GM19193 (cell line): ENCODE results near the gene SLC16A9.

ENCODE experiments used
- POLR2A ChIP-seq: IDR thresholded peaks from 4 replicates; pipeline ENCODE4 v1.6.1; 2011; ENCODE audit not compliant: insufficient read depth, insufficient read length; ENCODE audit errors: extremely low read depth

SLC16A9 gene, protein sequence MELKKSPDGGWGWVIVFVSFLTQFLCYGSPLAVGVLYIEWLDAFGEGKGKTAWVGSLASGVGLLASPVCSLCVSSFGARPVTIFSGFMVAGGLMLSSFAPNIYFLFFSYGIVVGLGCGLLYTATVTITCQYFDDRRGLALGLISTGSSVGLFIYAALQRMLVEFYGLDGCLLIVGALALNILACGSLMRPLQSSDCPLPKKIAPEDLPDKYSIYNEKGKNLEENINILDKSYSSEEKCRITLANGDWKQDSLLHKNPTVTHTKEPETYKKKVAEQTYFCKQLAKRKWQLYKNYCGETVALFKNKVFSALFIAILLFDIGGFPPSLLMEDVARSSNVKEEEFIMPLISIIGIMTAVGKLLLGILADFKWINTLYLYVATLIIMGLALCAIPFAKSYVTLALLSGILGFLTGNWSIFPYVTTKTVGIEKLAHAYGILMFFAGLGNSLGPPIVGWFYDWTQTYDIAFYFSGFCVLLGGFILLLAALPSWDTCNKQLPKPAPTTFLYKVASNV

DNA sequence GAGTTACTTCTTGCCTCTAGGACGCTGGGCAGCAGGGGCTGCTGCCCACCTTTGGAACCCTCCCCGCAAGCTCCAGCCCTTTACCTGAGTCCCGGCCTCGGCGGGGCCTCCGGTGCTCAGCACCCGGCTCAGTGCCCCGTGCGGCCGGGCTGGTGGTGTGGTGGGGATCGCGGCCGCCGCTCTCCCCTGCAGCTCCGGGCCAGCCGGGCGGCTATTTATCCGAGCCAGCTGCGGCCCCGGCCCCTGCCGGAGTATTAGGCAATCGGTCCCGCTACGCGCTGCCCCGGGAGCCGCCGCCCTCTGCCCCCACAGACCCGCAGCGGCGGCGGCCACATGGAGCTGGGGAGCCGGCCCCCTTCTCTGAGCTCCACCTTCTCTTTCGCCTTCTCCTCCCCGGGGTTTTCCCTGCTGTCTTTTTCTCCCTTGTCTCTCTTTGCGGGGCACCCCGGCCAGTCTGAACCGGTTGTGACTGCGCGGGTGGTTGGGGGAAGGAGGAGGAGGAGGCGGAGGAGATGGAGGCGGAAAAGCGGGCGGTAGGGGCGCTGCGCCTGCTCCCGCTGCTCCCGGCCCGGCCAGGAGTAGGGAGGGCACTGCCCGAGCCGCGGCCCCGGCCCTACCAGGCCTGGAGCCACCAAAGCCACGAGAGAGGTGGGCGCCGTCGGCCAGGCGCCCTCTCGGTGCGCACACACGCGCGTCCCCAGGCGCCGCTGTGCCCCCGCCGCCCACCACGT lies at the start of gene SLC16A9:
Gene SLC16A9 (minus strand): TSS at position 456 of the 731 bp plus-strand sequence. CDS start 25,559 bp downstream, outside the sequence.
- TF ChIP-seq POLR2A = peak; percentile 39

DNA sequence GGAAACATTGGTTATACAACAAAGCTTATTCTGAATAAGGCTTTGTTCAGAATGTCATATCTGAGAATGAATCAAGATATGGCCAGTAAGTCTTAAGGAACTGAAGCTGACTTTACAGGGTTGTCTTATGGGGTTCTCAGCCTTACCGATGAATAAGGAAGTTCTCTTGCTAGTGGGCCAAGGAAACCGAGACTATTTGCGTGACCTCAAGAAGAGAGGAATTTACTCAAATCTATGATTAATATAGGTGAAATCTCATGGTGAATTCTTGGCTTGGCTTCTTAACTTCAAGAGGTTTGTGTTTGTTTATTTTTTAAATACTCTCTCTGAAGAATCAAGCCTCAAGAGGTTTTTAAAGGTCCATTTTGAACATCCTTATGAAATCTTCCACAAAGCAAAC lies 48.3 kb upstream of the SLC16A9 start:
- TF ChIP-seq POLR2A = no peak

DNA sequence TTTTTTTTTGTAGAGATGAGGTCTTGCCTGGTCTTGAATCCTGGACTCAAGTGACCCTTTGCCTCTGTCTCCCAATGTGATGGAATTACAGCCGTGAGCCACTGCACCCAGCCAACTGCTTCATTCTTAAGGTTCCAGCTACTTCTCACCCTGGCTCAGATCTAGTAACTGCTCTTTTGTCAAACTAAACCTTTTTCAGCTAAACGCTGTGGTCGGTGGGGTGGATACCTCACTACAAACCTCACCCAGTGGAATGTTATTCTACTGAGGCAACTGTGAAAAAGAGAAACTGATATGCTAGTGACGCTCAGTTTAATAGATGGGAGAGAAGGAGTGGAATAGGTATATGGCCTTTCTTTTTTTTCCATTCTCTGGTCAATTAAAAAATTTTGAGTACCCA lies 45.3 kb upstream of the SLC16A9 start:
- TF ChIP-seq POLR2A = no peak

DNA sequence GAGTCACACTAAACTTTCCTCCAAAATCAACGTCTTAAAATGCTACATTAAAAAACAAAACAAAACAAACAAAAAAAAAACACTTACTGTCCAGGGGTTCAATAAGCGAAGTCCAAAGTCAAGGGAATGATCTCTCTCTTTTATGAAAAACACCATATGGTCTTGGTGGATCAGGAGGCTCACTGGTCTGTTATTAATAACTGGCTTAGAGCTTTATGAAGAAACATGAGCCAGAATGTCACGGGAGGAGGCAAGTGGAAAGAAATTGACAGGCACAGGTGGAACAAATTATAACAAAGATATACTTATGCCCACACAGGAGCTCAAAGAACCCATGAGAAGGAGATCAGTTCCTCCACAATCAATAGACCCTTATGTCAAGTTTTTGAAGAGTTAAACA lies 43.6 kb upstream of the SLC16A9 start, which contains the start of gene MRLN:
Gene MRLN (minus strand): TSS at position 189 of the 400 bp plus-strand sequence.
- TF ChIP-seq POLR2A = no peak

DNA sequence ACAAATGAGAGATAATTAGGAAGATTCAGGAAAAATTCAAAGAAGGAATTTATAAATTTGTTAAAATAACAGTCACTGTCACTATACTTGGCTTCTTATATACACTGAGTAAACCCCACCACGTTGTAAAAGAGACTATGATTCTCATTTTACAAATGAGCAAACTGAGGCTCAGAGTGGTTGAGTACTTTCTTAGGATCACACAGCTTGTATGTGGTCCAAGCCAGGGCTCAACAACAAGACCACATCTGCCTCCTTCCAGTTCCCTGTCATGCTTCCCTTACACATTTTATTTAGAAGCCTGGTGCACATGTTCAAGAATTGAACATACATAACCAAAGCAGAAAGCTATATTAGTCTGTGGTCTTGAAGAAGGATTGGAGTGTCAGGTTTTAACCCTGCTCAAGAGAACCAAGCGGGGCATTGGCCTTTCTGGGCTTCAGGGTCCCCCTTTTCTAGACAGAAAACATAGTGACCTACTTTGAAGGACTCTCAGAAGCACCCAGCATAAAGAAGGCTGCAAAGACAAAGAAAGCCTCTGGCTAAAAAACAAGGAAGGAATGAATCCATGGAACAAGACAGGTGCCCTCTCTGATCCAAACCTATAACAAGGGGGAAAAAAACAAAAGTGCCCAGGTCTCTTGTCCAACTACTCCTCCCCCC lies 42.8 kb upstream of the SLC16A9 start:
- no peak for TF ChIP-seq POLR2A

DNA sequence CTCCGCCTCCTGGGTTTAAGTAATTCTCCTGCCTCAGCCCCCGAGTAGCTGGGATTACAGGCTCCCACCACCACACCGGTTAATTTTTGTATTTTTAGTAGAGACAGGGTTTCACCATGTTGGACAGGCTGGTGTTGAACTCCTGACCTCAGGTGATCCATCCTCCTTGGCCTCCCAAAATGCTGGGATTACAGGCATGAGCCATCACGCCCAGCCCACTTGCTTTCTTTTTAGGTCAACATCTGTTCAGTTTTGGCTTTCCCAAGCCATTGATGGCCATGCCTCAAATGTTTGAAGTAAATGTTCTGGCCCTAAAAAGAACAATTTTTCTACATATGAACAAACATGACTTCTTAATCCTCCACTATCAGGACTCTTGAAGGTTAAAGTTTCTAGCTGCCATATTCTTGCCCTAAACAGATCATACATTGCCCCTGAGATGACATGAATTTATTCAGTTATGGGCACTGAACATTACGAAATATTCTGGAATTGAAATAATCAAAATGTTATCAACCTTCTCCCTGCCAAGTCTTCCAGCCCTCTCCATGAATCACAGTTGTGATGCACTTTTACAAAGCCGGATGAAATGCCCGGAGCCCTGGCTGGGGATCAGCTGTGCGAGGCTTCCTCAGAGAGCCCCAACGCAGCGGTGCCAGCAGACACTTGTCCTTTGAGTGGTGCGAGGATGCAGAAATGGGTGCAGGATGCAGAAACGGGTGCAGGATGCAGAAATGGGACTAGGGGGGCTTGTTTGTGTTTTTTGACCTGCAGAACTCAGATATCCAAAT lies 40.7 kb upstream of the SLC16A9 start:
- no peak for TF ChIP-seq POLR2A

DNA sequence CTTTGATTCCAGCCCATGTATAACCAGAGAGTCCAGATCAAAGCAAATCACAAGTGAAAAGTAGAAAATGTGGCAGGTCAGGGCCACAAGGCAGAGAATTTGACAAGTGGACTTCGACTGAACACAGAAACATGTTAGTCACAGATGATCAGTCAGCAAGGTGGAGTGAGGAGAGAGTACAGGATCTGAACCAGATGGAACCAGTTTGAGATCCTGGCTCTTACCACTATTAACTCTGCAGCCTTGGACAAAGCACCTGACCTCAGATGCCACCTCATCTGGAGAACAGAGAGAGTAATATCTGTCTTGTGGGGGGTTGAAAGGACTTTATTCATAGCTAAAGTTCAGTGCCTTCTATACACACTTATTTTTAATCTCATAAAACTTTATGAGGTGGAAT lies 39.2 kb upstream of the SLC16A9 start:
- no peak for TF ChIP-seq POLR2A

DNA sequence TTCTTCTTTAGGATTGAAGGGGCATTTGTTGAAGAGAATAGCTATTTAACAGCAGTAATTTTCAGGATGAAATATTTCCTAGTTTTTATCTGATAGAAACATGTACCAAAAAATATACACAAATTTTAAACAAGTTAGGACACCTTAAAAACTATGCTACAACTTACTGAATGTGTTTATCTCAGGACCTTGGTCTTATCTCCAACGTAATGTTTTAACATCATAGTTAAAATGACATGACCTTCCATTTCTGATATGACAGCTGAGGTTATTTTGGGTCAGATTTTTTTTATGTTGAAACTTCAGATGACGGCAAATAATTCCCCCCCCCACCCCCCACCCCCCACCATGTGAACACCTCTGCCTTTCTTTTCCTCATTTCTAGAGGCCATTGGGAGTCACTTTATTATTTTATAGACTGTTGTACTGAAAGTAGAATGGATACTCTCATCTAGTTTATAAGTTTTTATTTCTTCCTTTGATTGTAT lies 35.6 kb upstream of the SLC16A9 start:
- no peak for TF ChIP-seq POLR2A

DNA sequence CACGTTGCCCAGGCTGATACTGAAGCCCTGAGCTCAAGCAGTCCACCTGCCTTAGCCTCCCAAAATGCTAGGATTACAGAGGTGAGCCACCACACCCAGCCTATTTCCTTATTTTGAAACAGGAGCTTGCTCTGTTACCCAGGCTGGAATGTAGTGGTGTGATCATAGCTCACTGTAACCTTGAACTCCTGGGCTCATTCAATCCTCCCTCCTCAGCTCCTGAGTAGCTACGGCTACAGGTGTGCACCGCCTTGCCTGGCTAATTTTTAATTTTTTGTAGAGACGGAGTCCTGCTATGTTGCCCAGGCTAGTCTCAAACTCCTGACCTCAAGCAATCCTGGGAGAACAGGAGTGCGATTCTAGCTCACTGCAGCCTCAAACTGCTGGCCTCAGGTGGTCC lies 31.9 kb upstream of the SLC16A9 start:
- TF ChIP-seq POLR2A = no peak

DNA sequence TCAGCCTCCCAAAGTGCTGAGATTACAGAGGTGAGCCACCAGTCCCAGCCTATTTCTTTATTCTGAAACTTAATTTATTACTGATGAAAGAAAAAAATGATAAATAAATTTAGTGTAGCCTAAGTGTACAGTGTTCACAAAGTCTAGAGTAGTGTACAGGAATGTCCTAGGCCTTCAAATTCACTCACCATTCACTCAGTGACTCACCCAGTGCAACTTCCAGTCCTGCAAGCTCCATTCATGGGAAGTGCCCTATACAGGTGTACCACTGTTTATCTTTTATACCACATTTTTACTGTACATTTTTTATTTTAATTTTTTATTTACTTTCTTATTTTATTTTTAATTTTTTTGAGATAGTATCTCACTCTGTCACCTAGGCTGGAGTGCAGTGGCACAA lies 31.4 kb upstream of the SLC16A9 start:
- no peak for TF ChIP-seq POLR2A

DNA sequence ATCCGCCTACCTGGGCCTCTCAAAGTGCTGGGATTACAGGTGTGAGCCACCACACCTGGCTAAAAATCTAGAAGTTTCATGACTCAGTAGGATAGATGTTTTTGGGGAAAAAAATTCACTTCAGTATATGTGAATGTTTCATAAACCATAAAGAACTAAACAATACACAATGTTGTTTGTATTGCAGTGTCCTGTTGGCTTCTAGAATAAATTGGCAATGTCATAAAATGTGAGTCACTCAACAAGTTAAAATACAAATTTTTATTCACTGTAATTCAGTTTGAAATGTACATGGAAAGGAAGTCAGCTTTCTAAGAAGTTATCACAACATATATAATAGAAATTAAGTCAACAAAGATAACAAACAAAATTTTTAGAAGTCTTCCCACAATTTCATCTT lies 27.1 kb upstream of the SLC16A9 start:
- TF ChIP-seq POLR2A = no peak

DNA sequence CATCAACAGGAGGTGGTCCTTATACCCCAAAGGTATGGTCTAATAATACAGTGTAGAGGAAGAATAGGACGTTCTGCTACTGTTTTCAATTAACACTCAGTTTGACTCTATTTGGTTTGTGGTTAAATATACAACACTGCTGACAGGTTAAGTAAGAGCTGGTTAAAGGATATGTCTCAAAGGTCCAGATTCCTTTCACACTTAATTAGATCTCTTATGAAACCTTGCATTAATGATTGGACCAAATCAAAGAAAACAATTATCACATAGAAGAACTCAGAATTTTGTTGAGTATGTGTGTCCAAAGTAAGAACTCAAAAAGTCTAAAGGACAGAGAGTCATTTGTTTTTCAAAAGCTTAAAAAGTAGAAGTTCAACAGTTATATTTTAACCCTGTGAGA lies 25.6 kb upstream of the SLC16A9 start:
- no peak for TF ChIP-seq POLR2A

DNA sequence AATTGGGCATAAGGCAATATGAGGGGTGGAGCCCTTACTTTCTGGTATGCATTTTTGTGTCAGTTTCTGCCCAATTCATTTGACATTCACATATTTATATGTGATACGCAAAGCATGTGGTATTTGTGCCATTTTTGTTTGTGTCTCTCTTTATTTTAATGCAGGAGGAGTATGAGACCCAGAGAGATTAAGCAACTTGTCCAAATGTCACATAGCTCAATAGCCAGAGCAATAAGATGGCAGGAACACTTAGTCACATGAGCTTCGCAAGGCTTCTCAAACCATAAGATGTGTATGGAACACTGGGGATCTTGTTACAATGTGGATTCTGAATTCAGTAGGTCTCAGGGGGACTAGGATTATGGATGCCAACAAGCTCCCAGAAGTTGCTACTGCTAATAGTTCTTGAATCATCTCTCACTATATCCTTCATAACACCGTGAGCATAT lies 24.4 kb upstream of the SLC16A9 start:
- no peak for TF ChIP-seq POLR2A
